GM12865 (cell line): ENCODE results near the gene FNDC11.
"Not testable (repeated sequence)": the region's sequence is repeated elsewhere in the genome, so short reads cannot be mapped to it uniquely, and the experiment has no call there.

Experiments
- DNase-seq: peaks from one replicate; pipeline ENCODE4 v3.0.0; 2010; ENCODE audit warnings: low read depth
- H3K4me3 ChIP-seq: 2 replicates; pipeline ENCODE4 v1.5.1; 2011; ENCODE audit warnings: mild to moderate bottlenecking, low read depth, low read length, control low read depth
- CTCF ChIP-seq: IDR thresholded peaks from 2 replicates; pipeline ENCODE4 v1.5.1; 2011; ENCODE audit warnings: low read length, control low read depth, low read depth, inconsistent platforms; ENCODE audit not compliant: insufficient read depth; ENCODE audit errors: missing control alignments

Gene FNDC11

GRCh38 chr20:63594043-63594561 is 40.1 kb downstream of the FNDC11 start:
- no peak overlapping the region for H3K4me3 ChIP-seq
- DNase-seq, result no peak
- TF ChIP-seq CTCF, result no peak

- TF ChIP-seq CTCF, result no peak
- no peak overlapping the region for H3K4me3 ChIP-seq
- no peak for DNase-seq
Measured at GRCh38 chr20:63595416-63596127, 41.6 kb downstream of the FNDC11 start.

- no peak overlapping the region for H3K4me3 ChIP-seq
- TF ChIP-seq CTCF, result no peak
- DNase-seq, result no peak
Measured at GRCh38 chr20:63596423-63596822, 42.5 kb downstream of the FNDC11 start.

GRCh38 chr20:63597651-63598478 is 43.9 kb downstream of the FNDC11 start:
- no peak for TF ChIP-seq CTCF
- no peak for DNase-seq
- no peak overlapping the region for H3K4me3 ChIP-seq

GRCh38 chr20:63598479-63599395 is 44.8 kb downstream of the FNDC11 start:
- no peak overlapping the region for H3K4me3 ChIP-seq
- no peak for TF ChIP-seq CTCF
- DNase-seq, result no peak

GRCh38 chr20:63599396-63600050 is 45.6 kb downstream of the FNDC11 start:
- no peak for TF ChIP-seq CTCF
- no peak for DNase-seq
- no peak overlapping the region for H3K4me3 ChIP-seq

- not testable (repeated sequence) for H3K4me3 ChIP-seq, DNase-seq
Measured at GRCh38 chr20:63601679-63602078, 47.7 kb downstream of the FNDC11 start.
